SK-N-SH treated with all-trans-retinoic acid at 6 μM for 48 hours (cell line): Measurements from ENCODE around the gene GRM3.

Experiments used
- ARNTL ChIP-seq: fragments of 450-650 bp; formaldehyde crosslinking; IDR thresholded peaks from 2 replicates; pipeline ENCODE4 v1.5.0; 2020; ENCODE audit warnings: low read depth, mild to moderate bottlenecking, moderate library complexity, borderline replicate concordance
- CREB5 ChIP-seq: fragments of 250-450 bp; sonication (Bioruptor Pico); IDR thresholded peaks from 2 replicates; pipeline ENCODE4 v1.5.1; 2020; ENCODE audit warnings: low read depth, mild to moderate bottlenecking, moderate library complexity
- ESRRG ChIP-seq: fragments of 250-450 bp; sonication (Bioruptor Pico); IDR thresholded peaks from 2 replicates; pipeline ENCODE4 v1.6.1; 2021; ENCODE audit warnings: mild to moderate bottlenecking
- OSR1 ChIP-seq: fragments of 250-450 bp; sonication (Bioruptor Pico); IDR thresholded peaks from 2 replicates; pipeline ENCODE4 v1.8.0; 2022; ENCODE audit warnings: moderate library complexity, mild to moderate bottlenecking, inconsistent platforms
- PATZ1 ChIP-seq: fragments of 250-450 bp; sonication (Bioruptor Pico); IDR thresholded peaks from 2 replicates; pipeline ENCODE4 v1.8.0; 2020; ENCODE audit warnings: mild to moderate bottlenecking, moderate library complexity, borderline replicate concordance

GRCh38 chr7:86762129-86762528 is 118.4 kb downstream of the GRM3 start:
- TF ChIP-seq PATZ1 (CRISPR knock-in tag) (no peak), ESRRG (no peak), OSR1 (CRISPR knock-in tag) (no peak), CREB5 (CRISPR knock-in tag) (no peak), ARNTL (CRISPR knock-in tag) (no peak)
